Glomerular visceral epithelial cell (primary cell): Measurements from ENCODE around the gene IRAK1BP1.
"Not testable (repeated sequence)": the region's sequence is repeated elsewhere in the genome, so short reads cannot be mapped to it uniquely, and the experiment has no call there.

Experiments
- DNase-seq: peaks from one replicate; pipeline ENCODE4 v3.0.0-alpha.2; 2016; ENCODE audit errors: extremely low spot score

IRAK1BP1 gene, protein sequence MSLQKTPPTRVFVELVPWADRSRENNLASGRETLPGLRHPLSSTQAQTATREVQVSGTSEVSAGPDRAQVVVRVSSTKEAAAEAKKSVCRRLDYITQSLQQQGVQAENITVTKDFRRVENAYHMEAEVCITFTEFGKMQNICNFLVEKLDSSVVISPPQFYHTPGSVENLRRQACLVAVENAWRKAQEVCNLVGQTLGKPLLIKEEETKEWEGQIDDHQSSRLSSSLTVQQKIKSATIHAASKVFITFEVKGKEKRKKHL

GRCh38 chr6:78867370-78868040 lies at the start of gene IRAK1BP1:
Gene IRAK1BP1, plus strand, starts transcription at chr6:78867551. Its CDS starts 26 bp downstream, at chr6:78867577.
- peak; percentile 86 for DNase-seq

DNA sequence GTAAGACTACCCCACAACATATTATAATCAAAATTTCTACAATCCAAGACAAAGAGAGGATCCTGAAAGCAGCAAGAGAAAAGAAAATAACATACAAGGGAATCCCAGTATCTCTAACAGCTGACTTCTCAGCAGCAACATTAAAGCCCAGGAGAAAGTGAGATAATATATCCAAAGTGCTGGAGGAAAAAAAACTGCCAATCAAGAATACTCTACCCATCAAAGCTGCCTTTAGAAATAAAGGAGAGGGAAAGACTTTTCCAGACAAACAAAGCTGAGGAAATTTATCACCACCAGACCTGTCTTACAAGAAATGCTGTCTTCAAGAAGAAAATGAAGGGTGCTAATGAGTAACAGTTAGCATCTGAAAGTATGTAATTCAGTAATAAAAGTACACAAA lies 43.3 kb upstream of the IRAK1BP1 start:
- no peak for DNase-seq

DNA sequence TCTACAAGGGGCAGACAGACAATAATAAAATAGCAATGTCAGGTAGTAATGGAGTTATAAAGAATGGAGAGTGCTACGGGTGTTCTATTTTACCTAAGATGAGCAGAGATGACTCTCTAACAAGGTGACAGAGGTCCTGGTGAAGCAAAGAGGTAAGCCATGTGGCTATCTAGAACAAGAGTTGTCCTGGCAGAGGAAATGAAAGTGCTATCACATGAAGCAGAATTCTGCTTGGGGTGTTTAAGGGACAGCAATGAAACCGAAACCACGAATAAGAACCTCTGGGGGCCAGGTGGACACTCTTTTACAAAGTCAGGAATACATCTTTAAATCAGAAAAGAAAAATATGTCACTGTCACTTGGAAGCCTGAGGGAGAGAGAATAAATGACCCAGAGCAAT lies 37.9 kb upstream of the IRAK1BP1 start:
- DNase-seq, result no peak

- no peak for DNase-seq
Observed at GRCh38 chr6:78830805-78831204, 36.5 kb upstream of the IRAK1BP1 start.

GRCh38 chr6:78831492-78831891 lies 35.9 kb upstream of the IRAK1BP1 start:
- no peak for DNase-seq

- DNase-seq, result peak; percentile 44
Observed at GRCh38 chr6:78832091-78832808, 35.1 kb upstream of the IRAK1BP1 start.

DNA sequence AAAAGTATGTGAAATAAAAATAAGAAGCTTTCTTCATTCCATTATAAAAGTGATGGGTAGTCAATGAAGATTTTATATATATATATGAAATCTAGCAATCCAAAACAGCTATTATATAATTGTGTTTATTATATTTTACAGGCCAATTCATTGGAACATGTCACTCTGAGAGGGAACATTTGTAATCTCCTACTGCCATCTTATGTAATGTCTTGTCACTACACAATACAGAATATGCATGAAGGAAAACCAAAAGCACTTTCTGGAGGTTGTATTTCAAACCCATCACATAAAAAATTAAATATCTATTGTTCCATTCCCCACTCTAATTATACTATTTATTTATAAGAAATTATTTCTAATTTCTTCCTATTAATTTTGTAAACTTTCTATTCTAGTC lies 31.5 kb upstream of the IRAK1BP1 start:
- peak; percentile 12 for DNase-seq

GRCh38 chr6:78836598-78836997 lies 30.8 kb upstream of the IRAK1BP1 start:
- no peak for DNase-seq

DNA sequence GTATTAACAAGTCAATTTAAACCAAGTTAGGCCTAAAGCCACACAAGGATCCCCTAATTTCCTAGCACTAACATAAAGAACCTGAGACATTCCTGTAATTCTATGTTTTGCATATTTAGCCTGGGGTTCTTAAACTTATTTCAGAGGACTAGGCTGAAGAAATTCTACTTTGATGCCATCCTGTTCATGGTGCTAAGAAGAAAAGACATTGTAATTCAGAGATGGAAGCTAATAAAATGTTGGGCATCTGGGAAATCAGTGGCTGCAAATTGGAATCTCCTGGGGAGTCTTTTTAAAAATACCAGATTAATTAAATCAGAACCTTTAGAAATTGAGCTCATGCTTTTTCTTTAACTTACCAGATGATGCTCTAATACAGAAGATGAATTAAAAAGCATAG lies 26.2 kb upstream of the IRAK1BP1 start:
- DNase-seq, result no peak

DNA sequence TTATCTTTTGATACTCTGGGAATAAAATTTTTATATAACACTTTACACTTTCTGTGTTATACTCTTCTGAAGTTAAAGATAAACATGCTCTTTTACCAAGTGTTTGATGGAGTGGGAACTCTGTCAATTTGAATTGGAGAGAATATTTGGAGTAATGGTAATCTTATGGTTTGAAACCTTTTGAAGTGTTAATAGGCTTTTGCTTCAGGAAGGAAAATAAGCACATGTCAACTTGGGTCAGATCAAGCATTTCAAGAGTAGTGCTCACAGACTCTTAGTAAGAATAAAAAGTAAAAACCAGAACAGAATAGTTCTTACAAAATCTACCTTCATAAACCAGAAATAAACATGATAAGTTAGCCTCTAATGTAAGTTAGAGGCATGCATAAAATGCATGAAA lies 24.4 kb upstream of the IRAK1BP1 start:
- DNase-seq, result no peak

DNA sequence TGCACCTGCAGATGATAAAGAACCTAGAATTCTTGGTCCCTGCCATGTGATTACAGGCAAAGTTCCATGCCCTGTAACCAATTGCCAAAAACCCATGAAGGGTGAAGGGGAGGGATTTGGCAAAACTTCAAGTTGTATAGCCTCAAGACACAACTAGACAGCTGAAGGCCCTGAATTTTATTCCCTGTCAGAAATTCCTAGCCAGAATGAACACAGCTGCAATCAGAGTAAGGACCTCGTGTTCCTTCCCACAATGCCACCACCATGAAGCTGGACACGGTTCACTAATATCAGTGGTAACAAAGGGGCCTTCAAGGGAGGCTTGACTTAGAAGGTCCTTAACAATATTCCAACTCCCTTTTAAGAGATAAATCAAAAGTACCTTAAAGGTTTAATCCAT lies 22.5 kb upstream of the IRAK1BP1 start:
- DNase-seq, result no peak

GRCh38 chr6:78845567-78845966 lies 21.8 kb upstream of the IRAK1BP1 start:
- no peak for DNase-seq

- no peak for DNase-seq
Observed at GRCh38 chr6:78850621-78851020, 16.7 kb upstream of the IRAK1BP1 start.

GRCh38 chr6:78851156-78851555 lies 16.2 kb upstream of the IRAK1BP1 start:
- DNase-seq, result no peak

DNA sequence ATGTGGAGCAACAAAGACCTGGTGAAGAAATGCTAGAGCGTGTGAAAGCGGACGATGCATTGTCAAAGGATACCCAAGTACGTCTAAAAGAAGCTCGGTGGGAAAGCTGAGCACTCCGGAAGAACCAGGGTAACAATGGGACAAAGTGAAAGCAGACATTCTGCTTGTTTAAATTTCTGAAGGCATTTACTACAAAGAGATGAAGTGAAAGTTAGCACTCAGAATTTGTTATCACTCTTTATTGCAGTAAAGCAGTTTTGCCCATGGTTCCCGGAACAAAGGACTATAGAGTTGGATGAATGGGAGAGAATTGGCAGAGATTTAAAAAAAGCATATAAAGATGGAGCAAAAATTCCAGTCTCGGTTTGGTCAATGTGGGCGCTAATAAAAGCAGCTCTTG lies 12.8 kb upstream of the IRAK1BP1 start:
- no peak for DNase-seq

DNA sequence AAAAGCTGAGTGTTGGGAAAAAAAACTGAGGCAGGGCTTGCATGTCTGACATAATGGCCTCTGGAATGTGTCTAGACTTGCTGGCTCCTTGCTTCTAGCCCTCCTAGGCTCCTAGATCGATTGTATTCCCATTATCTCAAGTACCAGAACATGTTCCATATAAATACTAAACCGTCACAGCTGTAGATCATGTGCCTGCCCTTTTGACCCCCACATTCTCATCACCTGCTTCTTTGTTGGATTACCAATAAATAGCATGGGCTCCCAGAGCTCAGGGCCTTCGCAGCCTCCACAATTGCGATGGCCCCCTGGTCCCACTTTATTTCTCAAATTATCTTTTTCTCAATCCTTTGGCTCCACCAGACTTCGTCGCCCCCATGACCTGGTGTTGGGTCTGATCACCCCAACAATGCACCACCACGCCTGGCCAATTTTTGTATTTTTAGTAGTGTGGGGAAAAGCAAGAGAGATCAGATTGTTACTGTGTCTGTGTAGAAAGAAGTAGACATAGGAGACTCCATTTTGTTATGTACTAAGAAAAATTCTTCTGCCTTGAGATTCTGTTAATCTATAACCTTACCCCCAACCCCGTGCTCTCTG lies 8.9 kb upstream of the IRAK1BP1 start:
- DNase-seq, result not testable (repeated sequence)

DNA sequence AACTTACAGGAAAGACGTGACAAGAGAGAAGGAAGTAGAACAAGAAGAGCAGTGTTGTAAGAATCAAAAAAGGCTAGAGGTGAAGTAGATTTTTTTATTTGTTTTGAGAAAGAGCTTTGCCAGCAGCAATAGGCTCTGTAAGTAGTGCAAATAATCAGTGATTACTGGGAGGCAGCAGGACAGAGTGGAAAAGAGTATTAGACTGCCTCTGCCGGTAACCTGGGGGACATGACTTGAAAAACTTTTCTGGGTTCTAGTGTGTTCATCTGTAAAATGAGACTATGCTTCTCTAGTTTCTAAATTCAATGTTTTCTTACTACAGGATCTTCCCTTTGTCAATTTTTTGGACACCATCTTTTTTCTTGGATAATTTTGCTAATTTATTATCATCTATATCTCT lies 5.8 kb upstream of the IRAK1BP1 start:
- no peak for DNase-seq

- DNase-seq, result no peak
Observed at GRCh38 chr6:78863576-78863975, 3.8 kb upstream of the IRAK1BP1 start.

GRCh38 chr6:78864957-78865356 lies 2.4 kb upstream of the IRAK1BP1 start:
- DNase-seq, result no peak

GRCh38 chr6:78867020-78867369 lies 356 bp upstream of the IRAK1BP1 start:
- DNase-seq, result no peak

DNA sequence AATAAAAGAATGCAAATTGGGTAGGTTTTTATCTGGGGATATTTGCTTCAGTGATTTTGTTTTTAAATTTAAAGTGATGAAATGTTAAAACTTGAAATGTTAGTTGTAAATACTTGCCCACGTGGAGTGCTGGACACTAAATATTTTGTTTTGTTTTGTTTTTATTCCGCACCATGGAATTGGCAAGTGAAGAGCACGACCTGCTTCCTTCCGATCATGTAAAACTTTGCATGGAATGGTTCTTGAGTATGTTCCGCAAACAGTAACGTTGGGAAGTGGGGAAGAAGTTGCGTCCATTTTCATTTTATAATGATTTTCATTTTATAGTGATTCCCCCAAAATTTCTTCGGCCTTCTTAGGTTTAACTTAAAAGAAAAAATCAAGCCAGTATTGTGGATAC lies 765 bp downstream of the IRAK1BP1 start:
- peak; percentile 15 for DNase-seq

DNA sequence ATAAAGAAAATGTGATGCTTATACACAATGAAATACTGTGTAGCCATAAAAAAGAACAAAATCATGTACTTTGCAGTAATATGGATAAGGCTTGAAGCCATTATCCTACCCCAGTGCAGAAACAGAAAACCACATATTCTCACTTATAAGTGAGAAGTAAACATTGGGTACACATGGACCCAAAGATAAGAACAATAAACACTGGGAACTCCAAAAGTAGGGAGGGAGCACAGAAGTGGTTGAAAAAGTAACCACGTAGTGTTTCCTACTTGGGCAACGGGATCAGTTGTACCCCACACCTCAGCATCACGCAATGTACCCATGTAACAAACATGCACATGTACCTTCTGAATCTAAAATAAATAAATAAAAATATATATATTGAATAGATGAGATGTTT lies 8.2 kb downstream of the IRAK1BP1 start:
- no peak for DNase-seq

- DNase-seq, result no peak
Observed at GRCh38 chr6:78883651-78884050, 16.3 kb downstream of the IRAK1BP1 start.
